Natural killer cell (primary cell): ENCODE measurements around the gene KRTAP19-8. TPM values are rescaled to one million over a fixed set of nuclear protein-coding genes. Genes with fewer than 3 reads are reported as not detected.

ENCODE experiments used
- ATAC-seq, 3 donors: fragments of 150-1000 bp in 2 of 3; fragments of 200-7000 bp in 1 of 3; cut with Tn5 transposase; 1 replicate in 1 of 3; 2 replicates in 2 of 3; pipeline ENCODE4 v1.10.0; 2021; ENCODE audit warnings: mild to moderate bottlenecking in 2 of 3, moderate library complexity in 2 of 3
- DNase-seq, 2 donors: peaks; one replicate each; pipeline versions ENCODE4 v3.0.0 to v3.0.0-alpha.2; 2013 to 2021; ENCODE audit warnings: mixed read lengths in 1 of 2
- H3K27ac ChIP-seq: one replicate; pipeline ENCODE4 v1.5.1; 2013; ENCODE audit warnings: mild to moderate bottlenecking, low read length
- H3K27me3 ChIP-seq: one replicate; pipeline ENCODE4 v1.6.1; 2013; ENCODE audit warnings: low read length; ENCODE audit not compliant: control insufficient read depth, insufficient read depth
- H3K36me3 ChIP-seq: one replicate; pipeline ENCODE4 v1.6.1; 2013; ENCODE audit warnings: low read length; ENCODE audit not compliant: control insufficient read depth, insufficient read depth
- H3K4me1 ChIP-seq: one replicate; pipeline ENCODE4 v1.6.1; 2013; ENCODE audit warnings: low read length; ENCODE audit not compliant: control insufficient read depth, insufficient read depth
- H3K4me3 ChIP-seq: one replicate; pipeline ENCODE4 v1.5.1; 2013; ENCODE audit warnings: low read length
- H3K9me3 ChIP-seq: one replicate; pipeline ENCODE4 v1.6.1; 2013; ENCODE audit warnings: low read length; ENCODE audit not compliant: control insufficient read depth, insufficient read depth
- H3K27ac Mint-ChIP-seq, 2 donors: one replicate each; pipeline ENCODE4 v1.8.0; 2022; ENCODE audit warnings: mild to moderate bottlenecking in 2 of 2, mixed read lengths in 2 of 2, moderate library complexity in 1 of 2
- H3K27me3 Mint-ChIP-seq, 2 donors: one replicate each; pipeline ENCODE4 v1.8.0; 2022; ENCODE audit warnings: low read depth in 2 of 2, mixed read lengths in 2 of 2
- H3K36me3 Mint-ChIP-seq: one replicate; pipeline ENCODE4 v1.8.0; 2022; ENCODE audit warnings: mixed read lengths
- H3K4me1 Mint-ChIP-seq, 2 donors: one replicate each; pipeline ENCODE4 v1.8.0; 2022; ENCODE audit warnings: mixed read lengths in 2 of 2
- H3K4me3 Mint-ChIP-seq: one replicate; pipeline ENCODE4 v1.8.0; 2022; ENCODE audit warnings: mild to moderate bottlenecking, moderate library complexity, mixed read lengths
- H3K9me3 Mint-ChIP-seq, 2 donors: one replicate each; pipeline ENCODE4 v1.8.0; 2022; ENCODE audit warnings: mixed read lengths in 2 of 2
- CTCF ChIP-seq: fragments of 200-600 bp; IDR thresholded peaks from one replicate; pipeline ENCODE4 v1.8.0; 2022; ENCODE audit warnings: antibody characterized with exemption
- WGBS: methylation state at CpG from one replicate; pipeline ENCODE4 v1.1.7; 2013; ENCODE audit warnings: missing lambda C conversion rate; ENCODE audit not compliant: insufficient coverage; 5-methylcytosine and 5-hydroxymethylcytosine counted together
- intact Hi-C: fragments of 100-400 bp; cut with micrococcal nuclease; formaldehyde crosslinking; loops from one replicate; pipeline ENCODE4 v1.14.2; 2022
- total RNA-seq, 4 donors: library from RNA; stranded (reverse); fragments of 120-200 nt in 1 of 4; gene quantifications; one replicate each; pipeline versions ENCODE4 v1.2.3 to v1.2.4, GENCODE V29; 2013 to 2022

KRTAP19-8 gene
- total RNA-seq, 3 donors from 2014 or later (not counting 1 experiment from before 2014, with no cell fraction given) = not detected

DNA sequence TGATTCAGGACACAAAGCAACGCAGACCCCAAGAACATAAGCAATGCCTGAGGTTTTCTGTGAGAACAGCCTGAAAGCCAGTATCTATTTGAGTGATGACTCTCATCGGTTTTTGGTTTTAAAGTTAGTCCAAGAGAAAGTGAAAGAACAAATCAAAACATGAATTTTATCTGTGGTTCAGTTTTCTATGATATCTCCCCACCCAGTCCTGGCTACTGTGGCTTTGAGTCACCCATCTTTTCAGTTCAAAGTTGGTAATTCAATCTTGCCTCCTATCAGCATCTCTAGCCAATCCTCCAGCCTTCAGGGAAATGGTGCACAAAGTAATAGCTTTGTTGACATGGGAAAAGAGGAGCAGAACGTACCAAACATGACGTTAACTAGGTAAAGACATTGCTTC is 40.5 kb upstream of the KRTAP19-8 start:
- intact Hi-C loops = no loop called here
- Mint-ChIP-seq H3K27me3 (peaks cover 7 to 20% of the 10 kb centered on the region in 2 donors), H3K27ac (no peak overlapping the region)

GRCh38 chr21:31078216-31078615 is 39.9 kb upstream of the KRTAP19-8 start:
- no peak for ATAC-seq
- no peak overlapping the region for H3K4me3 Mint-ChIP-seq
- Histone ChIP-seq H3K27me3 (no peaks in the 10 kb centered on the region), H3K36me3 (no peaks in the 10 kb centered on the region), H3K27ac (no peak overlapping the region), H3K9me3 (no peaks in the 10 kb centered on the region), H3K4me1 (no peaks in the 10 kb centered on the region), H3K4me3 (no peak overlapping the region)
- H3K27me3 Mint-ChIP-seq = peaks cover 7 to 25% of the 10 kb centered on the region in 2 donors
- no peaks in the 10 kb centered on the region for H3K36me3 Mint-ChIP-seq
- no peak overlapping the region for H3K27ac Mint-ChIP-seq
- H3K4me1 Mint-ChIP-seq = no peaks in the 10 kb centered on the region
- DNase-seq = no peak
- intact Hi-C loops = no loop called here
- TF ChIP-seq CTCF = no peak
- 94% methylated on average over 4 of the region's 4 CpGs for WGBS
- no peaks in the 10 kb centered on the region for H3K9me3 Mint-ChIP-seq

More for the DNA sequence above, 40.5 kb upstream of the KRTAP19-8 start:
- no peaks in the 10 kb centered on the region for H3K36me3 Mint-ChIP-seq
- H3K4me1 Mint-ChIP-seq = no peaks in the 10 kb centered on the region
- no peak overlapping the region for H3K4me3 ChIP-seq
- ATAC-seq = no peak
- WGBS = 69% methylated on average over 4 of the region's 4 CpGs
- H3K36me3 ChIP-seq = no peaks in the 10 kb centered on the region
- H3K9me3 ChIP-seq = no peaks in the 10 kb centered on the region
- no peak overlapping the region for H3K4me3 Mint-ChIP-seq
- H3K27me3 ChIP-seq = no peaks in the 10 kb centered on the region
- no peak overlapping the region for H3K27ac ChIP-seq
- no peaks in the 10 kb centered on the region for H3K4me1 ChIP-seq
- H3K9me3 Mint-ChIP-seq = no peaks in the 10 kb centered on the region
- DNase-seq = no peak
- TF ChIP-seq CTCF = no peak

DNA sequence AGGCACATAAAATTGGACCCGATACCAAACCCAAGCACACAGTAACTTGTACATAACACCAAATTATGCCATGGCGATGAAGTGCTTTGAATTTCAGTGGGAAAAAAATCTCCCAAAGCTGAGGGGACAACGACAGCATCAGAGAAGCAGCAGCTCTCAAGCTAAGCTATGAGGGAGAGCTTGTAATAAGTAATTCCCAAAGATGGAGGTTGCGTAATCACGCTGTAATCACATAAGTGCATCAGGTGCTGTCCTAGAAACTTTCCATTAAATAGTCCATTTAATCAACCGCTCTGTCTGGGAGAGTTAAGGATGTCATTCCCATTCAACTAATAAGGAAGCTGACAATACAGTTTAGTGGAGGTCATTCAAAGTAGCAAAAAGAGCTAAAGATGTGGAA is 37.6 kb upstream of the KRTAP19-8 start:
- WGBS = 93% methylated on average over 4 of the region's 6 CpGs
- Histone ChIP-seq H3K27me3 (no peaks in the 10 kb centered on the region), H3K36me3 (no peaks in the 10 kb centered on the region), H3K27ac (no peak overlapping the region), H3K9me3 (no peaks in the 10 kb centered on the region), H3K4me3 (no peak overlapping the region), H3K4me1 (no peaks in the 10 kb centered on the region)
- no peak overlapping the region for H3K27ac Mint-ChIP-seq
- peaks cover 10 to 45% of the 10 kb centered on the region in 2 donors for H3K27me3 Mint-ChIP-seq
- ATAC-seq = no peak
- DNase-seq = no peak
- H3K36me3 Mint-ChIP-seq = no peaks in the 10 kb centered on the region
- H3K4me3 Mint-ChIP-seq = no peak overlapping the region
- intact Hi-C loops = no loop called here
- H3K9me3 Mint-ChIP-seq = no peaks in the 10 kb centered on the region
- TF ChIP-seq CTCF = no peak
- H3K4me1 Mint-ChIP-seq = no peaks in the 10 kb centered on the region

DNA sequence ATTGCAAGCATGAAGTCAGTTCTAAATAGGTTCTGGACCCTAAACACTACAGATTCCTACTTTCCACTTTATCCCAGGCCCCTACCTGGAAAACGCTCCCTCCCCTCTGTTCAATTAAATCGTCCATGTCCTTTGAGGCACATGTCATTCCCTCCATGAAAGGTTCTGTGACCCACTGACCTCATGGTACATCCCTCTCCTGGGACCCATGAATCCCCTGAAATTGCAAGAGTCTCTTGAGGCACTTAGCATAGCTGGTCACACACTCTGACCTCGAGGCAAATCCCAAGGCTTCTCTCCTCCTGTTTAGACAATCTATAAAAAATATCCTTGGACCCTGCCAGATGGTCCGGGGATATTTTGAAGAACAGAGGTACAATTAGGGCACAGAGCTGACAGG is 34.3 kb upstream of the KRTAP19-8 start:
- Histone ChIP-seq H3K27ac (no peak overlapping the region), H3K9me3 (no peaks in the 10 kb centered on the region), H3K4me1 (no peaks in the 10 kb centered on the region), H3K36me3 (no peaks in the 10 kb centered on the region), H3K4me3 (no peak overlapping the region), H3K27me3 (no peaks in the 10 kb centered on the region)
- ATAC-seq (no peak), DNase-seq (no peak)
- 72% methylated on average over 4 of the region's 4 CpGs for WGBS
- Mint-ChIP-seq H3K9me3 (no peaks in the 10 kb centered on the region), H3K4me1 (no peaks in the 10 kb centered on the region), H3K27me3 (peaks cover 10 to 52% of the 10 kb centered on the region in 2 donors), H3K36me3 (no peaks in the 10 kb centered on the region), H3K4me3 (no peak overlapping the region), H3K27ac (no peak overlapping the region)
- intact Hi-C loops = no loop called here
- TF ChIP-seq CTCF = no peak
